Prostate gland (tissue), 2 donors: ENCODE measurements around the gene NHSL2. TPM values are rescaled to one million over a fixed set of nuclear protein-coding genes. Genes with fewer than 3 reads are reported as not detected.

ENCODE experiments used
- DNase-seq: peaks from one replicate; pipeline ENCODE4 v3.0.0-alpha.2; 2019; ENCODE audit warnings: low spot score
- H3K27ac ChIP-seq, 2 donors: fragments of 200-600 bp; sonication (generic); 2 replicates each; pipeline ENCODE4 v1.5.1; 2017 to 2019
- H3K27me3 ChIP-seq: fragments of 200-600 bp; sonication (generic); replicated peaks from 2 replicates; pipeline ENCODE4 v1.5.1; 2019; ENCODE audit not compliant: insufficient read depth
- H3K36me3 ChIP-seq, 2 donors: fragments of 200-600 bp; sonication (generic); 1 replicate in 1 of 2; 2 replicates in 1 of 2; pipeline versions ENCODE4 v1.5.1 to v1.8.1; 2017 to 2019
- H3K4me1 ChIP-seq: fragments of 200-600 bp; sonication (generic); replicated peaks from 2 replicates; pipeline ENCODE4 v1.5.1; 2019
- H3K4me3 ChIP-seq, 2 donors: fragments of 200-600 bp; sonication (generic); 2 replicates each; pipeline ENCODE4 v1.5.1; 2017 to 2019
- H3K9me3 ChIP-seq: fragments of 200-600 bp; sonication (generic); 2 replicates; pipeline ENCODE4 v1.5.1; 2017
- CTCF ChIP-seq, 4 experiments: fragments of 200-600 bp in 2 of 4; fragments of 450-650 bp in 2 of 4; sonication (generic) in 2 of 4; IDR thresholded peaks; 1 replicate in 3 of 4; 2 replicates in 1 of 4; pipeline ENCODE4 v1.5.1; 2016 to 2019; ENCODE audit warnings: antibody characterized with exemption in 4 of 4, mild to moderate bottlenecking in 2 of 4, moderate library complexity in 2 of 4
- POLR2A ChIP-seq: fragments of 450-650 bp; IDR thresholded peaks from one replicate; pipeline ENCODE4 v1.6.1; 2016; ENCODE audit warnings: antibody characterized with exemption, mild to moderate bottlenecking
- POLR2AphosphoS5 ChIP-seq: sonication (generic); formaldehyde crosslinking; IDR thresholded peaks from one replicate; pipeline ENCODE4 v1.6.1; 2017; ENCODE audit warnings: antibody characterized with exemption
- WGBS: methylation state at CpG from one replicate; pipeline ENCODE4 v1.1.5; 2018; 5-methylcytosine and 5-hydroxymethylcytosine counted together
- intact Hi-C: fragments of 100-400 bp; cut with DNase I; formaldehyde crosslinking; loops from one replicate; pipeline ENCODE4 v1.14.2; 2022
- total RNA-seq, 2 donors: library from RNA; depleted of rRNA; stranded (reverse); fragments of >200 nt; gene quantifications; one replicate each; pipeline ENCODE4 v1.1.0, GENCODE V29; 2016

NHSL2 gene
- total RNA-seq, 2 donors from 2014 or later: 4.2 to 28.2 TPM

GRCh38 chrX:71906144-71906543 lies 4.5 kb upstream of the NHSL2 start:
- Histone ChIP-seq H3K4me1 (no peaks in the 10 kb centered on the region), H3K4me3 (no peak overlapping the region), H3K27ac (no peak overlapping the region), H3K9me3 (no peaks in the 10 kb centered on the region), H3K27me3 (no peaks in the 10 kb centered on the region), H3K36me3 (no peaks in the 10 kb centered on the region)
- 72% methylated on average over 5 of the region's 5 CpGs for WGBS
- DNase-seq: no peak
- TF ChIP-seq POLR2AphosphoS5: no peak
- TF ChIP-seq POLR2A: no peak
- TF ChIP-seq CTCF (IDR thresholded peaks at IDR 0.05): no peak
- intact Hi-C loops: no loop called here

GRCh38 chrX:71908387-71908786 lies 2.3 kb upstream of the NHSL2 start:
- no peak for DNase-seq

DNA sequence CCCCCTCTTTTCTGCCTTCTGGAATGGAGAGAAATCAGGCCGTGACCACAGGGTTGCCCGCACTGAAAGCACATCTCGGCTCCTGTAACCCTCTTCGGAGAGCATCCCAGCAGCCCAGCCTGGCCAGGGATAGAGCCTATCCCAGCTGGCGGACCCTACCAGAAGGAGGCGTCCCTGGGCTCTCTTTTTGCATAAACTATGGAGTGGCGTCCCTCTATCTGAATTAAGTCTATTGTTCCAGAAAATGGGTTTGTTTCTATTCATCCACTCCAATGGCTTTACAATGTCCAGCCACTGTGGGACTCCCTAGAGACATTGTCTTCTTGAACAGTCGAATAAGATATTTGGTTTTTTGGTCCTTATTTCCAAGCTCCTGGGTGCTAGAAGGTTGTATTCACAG lies 689 bp upstream of the NHSL2 start:
- H3K9me3 ChIP-seq: no peaks in the 10 kb centered on the region
- WGBS: 31% methylated on average over 8 of the region's 8 CpGs
- no peak for DNase-seq
- intact Hi-C loops: no loop called here
- no peak for TF ChIP-seq POLR2A
- no peak for TF ChIP-seq POLR2AphosphoS5
- no peak for TF ChIP-seq CTCF (IDR thresholded peaks at IDR 0.05)
- no peak overlapping the region for H3K27ac ChIP-seq
- H3K27me3 ChIP-seq: no peaks in the 10 kb centered on the region
- no peak overlapping the region for H3K4me3 ChIP-seq
- no peaks in the 10 kb centered on the region for H3K36me3 ChIP-seq
- H3K4me1 ChIP-seq: no peaks in the 10 kb centered on the region

More at GRCh38 chrX:71908387-71908786, 2.3 kb upstream of the NHSL2 start:
- no peak overlapping the region for H3K4me3 ChIP-seq
- H3K4me1 ChIP-seq: no peaks in the 10 kb centered on the region
- intact Hi-C loops: no loop called here
- H3K27me3 ChIP-seq: no peaks in the 10 kb centered on the region
- TF ChIP-seq POLR2A: no peak
- no peak for TF ChIP-seq CTCF (IDR thresholded peaks at IDR 0.05)
- TF ChIP-seq POLR2AphosphoS5: no peak
- WGBS: 81% methylated on average over 3 of the region's 3 CpGs
- H3K27ac ChIP-seq: no peak overlapping the region
- no peaks in the 10 kb centered on the region for H3K36me3 ChIP-seq
- no peaks in the 10 kb centered on the region for H3K9me3 ChIP-seq

DNA sequence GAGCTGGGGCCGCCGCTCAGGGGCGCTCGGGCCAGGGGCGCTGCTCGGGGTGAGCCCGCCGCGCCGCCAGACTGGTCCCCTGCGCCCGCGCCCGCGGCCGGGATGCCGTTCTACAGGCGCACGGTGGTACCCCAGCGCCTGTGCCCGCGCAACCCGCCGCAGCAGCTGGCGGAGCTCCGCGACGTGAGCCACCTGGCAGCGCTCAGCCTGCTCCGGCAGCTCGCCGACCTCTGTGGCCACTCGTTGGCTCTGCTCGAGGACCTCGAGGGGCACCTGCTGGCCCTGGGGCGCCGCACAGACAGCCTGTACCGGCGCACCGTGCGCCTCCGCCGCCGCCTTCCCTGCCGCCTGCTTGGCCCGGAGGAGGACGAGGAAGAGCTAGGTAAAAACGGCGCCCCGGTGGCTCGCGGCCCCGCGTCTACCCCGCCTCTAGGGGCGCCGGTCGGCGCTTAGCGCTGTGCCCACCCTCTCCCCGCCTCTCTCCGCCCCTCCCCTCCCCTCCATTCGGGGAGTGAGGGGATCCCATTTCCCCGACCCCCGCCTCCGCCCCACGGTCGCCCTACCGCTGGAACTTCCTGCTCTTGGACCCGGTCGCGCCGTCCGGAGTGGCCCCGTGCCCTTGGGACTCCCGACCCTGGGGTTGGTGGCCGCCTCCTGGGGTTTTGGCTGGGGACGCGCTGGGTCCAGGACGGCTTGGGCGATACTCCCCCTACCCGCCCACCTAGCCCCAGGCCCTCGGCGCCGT lies 513 bp downstream of the NHSL2 start:
- H3K36me3 ChIP-seq: no peaks in the 10 kb centered on the region
- H3K27ac ChIP-seq: no peak overlapping the region
- no peaks in the 10 kb centered on the region for H3K4me1 ChIP-seq
- WGBS: 10% methylated on average over 2 of the region's 85 CpGs
- no peaks in the 10 kb centered on the region for H3K9me3 ChIP-seq
- H3K27me3 ChIP-seq: no peaks in the 10 kb centered on the region
- intact Hi-C loops: no loop called here
- DNase-seq: no peak
- peak overlapping the region; percentile 23 to 25 for H3K4me3 ChIP-seq
- peak in 1 of 4 experiments; percentile 17 for TF ChIP-seq CTCF (IDR thresholded peaks at IDR 0.05)
- no peak for TF ChIP-seq POLR2AphosphoS5
- no peak for TF ChIP-seq POLR2A

- TF ChIP-seq CTCF (IDR thresholded peaks at IDR 0.05): no peak
- no peak for TF ChIP-seq POLR2AphosphoS5
- no peak for TF ChIP-seq POLR2A
- Histone ChIP-seq H3K36me3 (no peaks in the 10 kb centered on the region), H3K27me3 (no peaks in the 10 kb centered on the region), H3K27ac (no peak overlapping the region), H3K4me1 (no peaks in the 10 kb centered on the region), H3K4me3 (peak overlapping the region; percentile 23 to 25), H3K9me3 (no peaks in the 10 kb centered on the region)
- WGBS: 7% methylated on average over 12 of the region's 29 CpGs
- intact Hi-C loops: no loop called here
- DNase-seq: no peak
Measured at GRCh38 chrX:71911731-71912050, 1.0 kb downstream of the NHSL2 start.
